ENCODE data around the gene TXNRD1. TPM values are rescaled to one million over a fixed set of nuclear protein-coding genes. Genes with fewer than 3 reads are reported as not detected.
A peak's percentile ranks its signal among the peaks of the same experiment; 100 is the strongest.

TXNRD1 gene
- total RNA-seq, 2 donors from 2014 or later, result 69.2 to 119 TPM

DNA sequence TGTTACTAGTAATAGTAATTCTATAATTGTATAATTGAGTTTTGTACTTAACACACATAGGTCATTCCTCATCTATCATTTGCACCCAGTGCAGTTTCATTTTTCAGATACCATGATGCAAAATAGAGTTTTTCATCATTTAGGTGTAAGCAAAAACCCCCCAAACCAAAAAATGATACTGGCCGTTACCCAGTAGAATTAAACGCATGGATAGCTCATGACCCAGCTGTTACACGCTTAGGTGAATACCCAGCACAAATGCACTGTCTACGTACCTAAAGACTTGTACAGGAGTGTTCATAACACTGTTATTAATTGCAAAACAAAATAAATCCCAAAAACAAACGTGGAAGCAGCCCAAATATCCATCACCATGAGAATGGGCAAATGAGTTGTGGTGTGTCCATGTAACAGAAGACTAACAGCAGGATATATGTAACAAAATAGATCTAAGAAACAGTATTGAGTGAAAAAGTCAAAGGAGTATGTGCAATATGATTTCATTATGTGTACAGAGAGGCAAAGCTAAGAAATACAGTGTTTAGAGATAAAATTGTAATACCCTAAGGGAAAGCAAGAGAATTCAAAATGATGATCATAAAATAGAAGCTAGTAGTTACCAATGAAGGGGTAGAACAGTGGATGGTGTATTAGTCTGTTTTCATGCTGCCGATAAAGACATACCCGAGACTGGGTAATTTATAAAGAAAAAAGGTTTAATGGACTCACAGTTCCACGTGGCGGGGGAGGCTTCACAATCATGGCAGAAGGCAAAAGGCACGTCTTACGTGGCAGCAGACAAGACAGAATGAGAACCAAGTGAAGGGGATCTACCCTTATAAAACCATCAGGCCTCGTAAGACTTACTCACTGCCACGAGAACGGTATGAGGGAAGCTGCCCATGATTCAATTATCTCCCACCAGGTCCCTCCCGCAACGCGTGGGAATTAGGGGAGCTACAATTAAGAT is 137.7 kb downstream of the TXNRD1 start:
- H3K4me3 Mint-ChIP-seq, result no peak overlapping the region
- no peak overlapping the region for H3K27ac Mint-ChIP-seq
- no peaks in the 10 kb centered on the region for H3K27me3 Mint-ChIP-seq
- no peaks in the 10 kb centered on the region for H3K9me3 Mint-ChIP-seq
- peaks cover 49% of the 10 kb centered on the region for H3K36me3 Mint-ChIP-seq (ENCODE audit: low read depth)
- peaks cover 6% of the 10 kb centered on the region for H3K4me1 Mint-ChIP-seq
- no peak for ATAC-seq (replicated peaks)

DNA sequence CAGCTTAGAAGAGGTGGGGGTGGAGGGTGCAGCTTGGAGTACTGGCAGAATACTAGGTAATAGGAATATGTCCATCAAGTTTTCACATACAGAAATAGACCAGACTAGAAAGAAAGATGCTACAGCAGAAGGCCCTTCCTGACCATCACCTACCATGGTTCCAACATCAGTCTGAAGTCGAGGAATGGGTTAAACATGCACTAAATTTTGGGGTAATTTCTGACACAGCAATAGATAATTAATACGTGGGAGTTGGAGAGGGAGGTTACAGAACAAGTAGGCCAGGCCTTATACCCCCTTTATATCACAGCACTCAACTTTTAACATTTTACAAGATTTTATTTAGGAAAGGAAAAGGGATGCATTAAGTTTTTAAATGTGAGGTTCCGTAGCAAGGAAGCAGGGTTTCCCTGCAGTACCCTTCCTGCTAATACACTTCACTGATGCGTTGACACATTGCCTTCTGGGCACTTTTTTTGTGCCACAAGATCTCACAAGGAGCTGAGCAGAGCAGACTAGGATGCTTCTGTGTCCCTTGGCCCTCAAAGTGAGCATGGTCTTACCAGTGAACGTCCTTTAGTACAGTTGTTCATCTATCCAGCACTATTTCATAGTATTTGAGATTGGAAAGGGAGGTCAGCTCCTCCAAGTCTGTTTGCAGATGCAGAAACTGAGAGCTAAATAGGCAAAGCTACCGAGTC is 138.7 kb downstream of the TXNRD1 start:
- no peak overlapping the region for H3K4me3 Mint-ChIP-seq
- peaks cover 39% of the 10 kb centered on the region for H3K36me3 Mint-ChIP-seq (ENCODE audit: low read depth)
- H3K27me3 Mint-ChIP-seq, result no peaks in the 10 kb centered on the region
- H3K27ac Mint-ChIP-seq, result no peak overlapping the region
- ATAC-seq (replicated peaks), result no peak
- H3K4me1 Mint-ChIP-seq, result peaks cover 6% of the 10 kb centered on the region
- H3K9me3 Mint-ChIP-seq, result no peaks in the 10 kb centered on the region

DNA sequence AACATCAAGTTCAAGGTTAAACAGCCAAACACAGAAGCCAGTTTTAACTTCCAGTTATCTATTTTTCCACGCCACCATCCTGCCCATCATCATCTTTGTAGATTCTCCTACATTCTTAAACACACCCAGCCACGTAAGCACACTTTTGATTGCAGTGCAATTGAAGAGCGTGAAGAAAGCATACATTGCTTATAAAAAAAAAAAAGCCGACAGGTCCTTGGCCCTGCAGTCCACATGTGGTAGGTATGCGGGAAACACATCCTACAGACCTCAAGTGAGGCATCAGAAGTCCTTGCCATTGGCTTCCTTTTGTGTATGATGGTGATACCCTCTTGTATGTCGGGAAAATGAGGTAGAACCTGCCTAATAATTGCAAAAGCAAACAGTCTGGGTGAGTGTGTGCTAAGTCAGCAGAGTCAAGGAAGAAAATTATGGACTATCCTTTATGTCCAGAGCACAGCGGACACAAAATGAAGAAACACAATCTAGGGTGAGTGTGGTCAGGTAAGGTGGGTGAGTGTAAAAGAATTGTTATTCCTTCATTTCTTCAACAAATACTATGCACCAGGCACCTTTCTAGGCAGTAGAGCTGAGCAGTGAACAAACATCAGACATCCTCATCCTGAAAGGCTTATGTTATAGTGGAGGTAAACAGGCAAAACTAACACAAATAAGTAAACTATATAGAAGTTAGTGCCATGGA is 139.4 kb downstream of the TXNRD1 start:
- peaks cover 32% of the 10 kb centered on the region for H3K36me3 Mint-ChIP-seq (ENCODE audit: low read depth)
- H3K27me3 Mint-ChIP-seq, result no peaks in the 10 kb centered on the region
- H3K4me1 Mint-ChIP-seq, result peaks cover 6% of the 10 kb centered on the region
- ATAC-seq (replicated peaks), result no peak
- H3K4me3 Mint-ChIP-seq, result no peak overlapping the region
- H3K27ac Mint-ChIP-seq, result peak overlapping the region; percentile 2
- H3K9me3 Mint-ChIP-seq, result no peaks in the 10 kb centered on the region

DNA sequence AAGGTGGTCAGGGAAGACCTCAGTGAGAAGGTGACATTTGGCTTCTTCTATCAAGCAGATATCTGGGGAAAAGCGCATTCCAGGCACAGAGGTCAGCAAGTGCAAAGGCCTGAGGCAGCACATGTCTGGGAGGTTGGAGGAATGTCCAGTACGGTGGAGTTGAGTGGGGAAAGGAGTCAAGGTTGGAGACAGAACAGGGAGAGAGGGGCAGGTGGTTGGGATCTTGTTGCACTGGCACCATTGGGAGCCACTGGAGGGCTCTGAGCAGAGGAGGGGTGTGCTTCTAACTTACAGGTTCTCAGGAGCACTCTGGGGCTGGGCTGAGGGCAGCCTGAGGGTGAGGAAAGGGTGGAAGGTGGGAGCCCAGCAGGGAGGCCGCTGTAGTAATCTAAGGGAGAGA is 140.1 kb downstream of the TXNRD1 start:
- H3K27ac Mint-ChIP-seq, result peak overlapping the region; percentile 12
- H3K4me3 Mint-ChIP-seq, result no peak overlapping the region
- H3K27me3 Mint-ChIP-seq, result no peaks in the 10 kb centered on the region
- H3K36me3 Mint-ChIP-seq (ENCODE audit: low read depth), result peaks cover 26% of the 10 kb centered on the region
- H3K4me1 Mint-ChIP-seq, result peaks cover 6% of the 10 kb centered on the region
- no peak for ATAC-seq (replicated peaks)
- H3K9me3 Mint-ChIP-seq, result no peaks in the 10 kb centered on the region

GRCh38 chr12:104356231-104357115 is 140.9 kb downstream of the TXNRD1 start:
- ATAC-seq (replicated peaks), result no peak
- no peak overlapping the region for H3K4me3 Mint-ChIP-seq

DNA sequence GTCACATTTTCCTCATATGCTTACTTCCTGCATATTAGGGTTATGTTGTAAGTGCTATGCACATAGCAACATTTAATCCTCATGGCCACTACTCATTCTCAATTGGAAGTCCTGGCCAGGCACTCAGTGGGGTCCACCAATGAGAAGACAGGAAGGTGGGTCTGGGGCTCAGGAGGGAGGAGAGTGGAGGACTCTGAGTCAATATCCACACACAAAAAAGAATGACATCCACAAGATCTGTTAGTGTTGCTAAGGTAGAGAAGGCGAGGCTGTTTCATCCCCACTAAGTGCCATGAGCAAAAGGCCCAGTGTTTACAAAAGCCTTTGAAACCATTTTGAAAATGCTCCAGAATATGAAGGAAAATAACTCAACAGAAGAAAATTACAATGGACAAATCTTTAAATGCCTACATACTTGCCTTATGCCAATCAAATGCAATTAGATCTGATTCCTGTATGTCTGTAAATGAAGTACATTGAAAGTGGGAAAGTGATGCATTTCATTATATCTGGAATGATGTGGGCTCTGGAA is 141.9 kb downstream of the TXNRD1 start:
- no peak overlapping the region for H3K4me3 Mint-ChIP-seq
- H3K27me3 Mint-ChIP-seq, result no peaks in the 10 kb centered on the region
- peaks cover 6% of the 10 kb centered on the region for H3K4me1 Mint-ChIP-seq
- H3K36me3 Mint-ChIP-seq (ENCODE audit: low read depth), result peaks cover 13% of the 10 kb centered on the region
- ATAC-seq (replicated peaks), result no peak
- peak overlapping the region; percentile 16 for H3K27ac Mint-ChIP-seq
- no peaks in the 10 kb centered on the region for H3K9me3 Mint-ChIP-seq

More at GRCh38 chr12:104356231-104357115, 140.9 kb downstream of the TXNRD1 start:
- peaks cover 18% of the 10 kb centered on the region for H3K36me3 Mint-ChIP-seq (ENCODE audit: low read depth)
- H3K27ac Mint-ChIP-seq, result peak overlapping the region; percentile 16
- H3K4me1 Mint-ChIP-seq, result peaks cover 6% of the 10 kb centered on the region
- H3K27me3 Mint-ChIP-seq, result no peaks in the 10 kb centered on the region
- no peaks in the 10 kb centered on the region for H3K9me3 Mint-ChIP-seq

DNA sequence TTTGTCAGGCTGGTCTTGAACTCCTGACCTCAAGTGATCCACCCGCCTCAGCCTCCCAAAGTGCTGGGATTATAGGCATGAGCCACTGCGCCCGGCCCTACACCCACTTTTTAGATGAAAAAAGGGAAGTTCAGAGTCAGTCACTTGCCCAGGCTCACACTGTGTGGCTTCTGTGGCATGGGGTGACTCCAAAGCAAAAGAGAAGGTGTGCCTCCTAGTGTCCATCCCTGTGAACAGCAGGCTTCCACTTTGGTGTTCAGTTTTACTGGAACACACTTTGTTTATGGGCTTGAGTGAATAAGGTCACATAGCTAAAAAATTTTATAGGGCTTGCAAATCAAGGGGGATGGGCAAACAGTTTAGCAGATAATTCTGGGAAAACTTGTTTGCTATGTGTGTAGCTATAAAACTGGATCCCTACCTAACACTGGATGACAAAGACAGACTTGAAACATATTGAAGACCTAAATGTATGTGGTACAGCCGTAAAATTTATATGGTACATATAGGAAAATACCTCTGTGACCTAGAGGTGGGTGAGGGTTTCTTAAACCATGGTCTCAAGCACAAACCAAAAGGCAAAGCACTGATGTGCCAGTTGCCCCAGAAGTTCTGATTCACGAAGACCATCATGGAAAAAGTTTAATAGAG is 142.9 kb downstream of the TXNRD1 start:
- no peak overlapping the region for H3K4me3 Mint-ChIP-seq
- ATAC-seq (replicated peaks), result peak; percentile 89
- peaks cover 6% of the 10 kb centered on the region for H3K4me1 Mint-ChIP-seq
- H3K27me3 Mint-ChIP-seq, result no peaks in the 10 kb centered on the region
- H3K9me3 Mint-ChIP-seq, result no peaks in the 10 kb centered on the region
- H3K36me3 Mint-ChIP-seq (ENCODE audit: low read depth), result peaks cover 3% of the 10 kb centered on the region
- no peak overlapping the region for H3K27ac Mint-ChIP-seq

DNA sequence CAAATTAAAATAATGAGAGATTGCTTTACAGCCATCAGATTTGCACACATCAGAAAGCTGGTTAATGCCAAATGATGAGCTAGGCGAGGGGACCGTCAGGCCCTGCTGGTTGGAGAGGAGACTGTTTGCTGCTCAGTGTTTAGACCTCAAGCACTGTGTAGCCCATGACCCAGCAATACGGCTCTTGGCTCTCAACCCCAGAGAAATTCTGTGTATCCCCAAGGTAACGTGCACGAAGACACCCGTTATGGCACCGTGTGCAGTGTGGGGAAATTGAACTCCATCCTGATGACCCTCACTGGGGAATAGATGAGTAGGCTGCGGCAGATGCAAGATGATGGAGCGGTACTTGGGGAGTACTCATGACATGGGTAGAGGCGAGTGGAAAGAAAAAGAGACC is 143.6 kb downstream of the TXNRD1 start:
- Mint-ChIP-seq H3K27ac (no peak overlapping the region), H3K36me3 (ENCODE audit: low read depth) (no peaks in the 10 kb centered on the region)

GRCh38 chr12:104360157-104360556 is 144.6 kb downstream of the TXNRD1 start:
- Mint-ChIP-seq H3K4me1 (peaks cover 6% of the 10 kb centered on the region), H3K9me3 (no peaks in the 10 kb centered on the region), H3K27me3 (no peaks in the 10 kb centered on the region), H3K27ac (no peak overlapping the region), H3K4me3 (no peak overlapping the region), H3K36me3 (ENCODE audit: low read depth) (no peaks in the 10 kb centered on the region)
- no peak for ATAC-seq (replicated peaks)

More for the DNA sequence above, 143.6 kb downstream of the TXNRD1 start:
- H3K9me3 Mint-ChIP-seq, result no peaks in the 10 kb centered on the region
- no peaks in the 10 kb centered on the region for H3K27me3 Mint-ChIP-seq
- no peak overlapping the region for H3K4me3 Mint-ChIP-seq
- no peak for ATAC-seq (replicated peaks)
- H3K4me1 Mint-ChIP-seq, result peaks cover 6% of the 10 kb centered on the region

DNA sequence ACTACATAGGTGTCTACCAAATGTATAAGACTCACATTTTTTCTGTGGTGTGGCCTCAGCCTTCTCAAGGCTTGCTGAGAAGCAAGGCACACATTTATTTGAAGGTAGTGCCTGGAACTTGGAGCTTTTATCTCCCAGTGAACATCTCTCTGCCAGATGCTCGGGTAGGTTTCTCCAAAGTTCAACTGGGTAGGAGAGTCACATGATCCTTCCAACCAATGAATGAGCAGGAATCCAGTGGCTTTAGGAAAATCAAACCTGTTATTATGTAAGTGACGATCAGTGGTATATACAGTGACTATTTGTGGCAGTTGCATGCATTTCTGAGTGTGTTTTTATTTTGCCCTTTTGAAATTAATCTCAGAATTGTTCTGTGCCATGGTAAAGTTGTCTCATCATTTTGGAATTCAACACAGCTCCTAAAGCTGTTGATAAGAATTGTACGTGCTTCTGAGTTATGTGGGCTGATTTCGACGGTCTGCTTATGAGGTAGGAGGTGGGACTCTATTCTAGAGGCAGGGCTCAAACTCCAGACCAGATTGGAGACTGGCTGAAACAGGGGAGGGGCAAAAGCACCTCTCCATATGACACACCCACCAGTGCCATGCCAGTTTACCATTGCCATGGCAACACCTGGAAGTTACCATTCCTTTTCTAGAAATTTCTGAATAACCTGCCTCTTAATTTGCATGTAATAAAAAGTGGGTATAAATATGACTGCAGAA is 145.6 kb downstream of the TXNRD1 start:
- Mint-ChIP-seq H3K4me3 (no peak overlapping the region), H3K9me3 (no peaks in the 10 kb centered on the region), H3K27me3 (no peaks in the 10 kb centered on the region), H3K27ac (no peak overlapping the region), H3K4me1 (peaks cover 6% of the 10 kb centered on the region), H3K36me3 (ENCODE audit: low read depth) (no peaks in the 10 kb centered on the region)
- ATAC-seq (replicated peaks), result no peak

DNA sequence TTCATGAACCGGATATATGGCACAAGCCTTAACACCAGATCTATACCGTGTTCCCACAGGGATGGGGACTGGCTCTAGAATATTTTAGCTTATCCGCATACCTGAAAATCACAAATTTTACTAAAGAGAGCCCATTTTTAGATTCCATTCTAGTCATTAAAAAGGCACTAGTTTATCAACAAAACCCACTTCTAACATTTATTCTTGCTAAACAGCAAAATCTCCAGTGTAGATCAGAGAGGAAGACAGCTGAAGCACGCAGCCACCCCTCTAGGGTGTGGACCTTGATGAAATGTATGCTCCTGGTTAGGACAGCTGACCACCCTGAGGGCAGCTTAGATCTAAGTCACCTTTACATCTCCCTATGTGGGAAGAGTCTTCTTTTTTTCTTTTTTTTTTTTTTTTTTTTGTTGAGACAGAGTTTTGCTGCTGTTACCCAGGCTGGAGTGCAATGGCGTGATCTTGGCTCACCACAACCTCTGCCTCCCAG is 150.4 kb downstream of the TXNRD1 start:
- no peaks in the 10 kb centered on the region for H3K36me3 Mint-ChIP-seq (ENCODE audit: low read depth)
- H3K27ac Mint-ChIP-seq, result no peak overlapping the region
- H3K4me3 Mint-ChIP-seq, result no peak overlapping the region
- no peak for ATAC-seq (replicated peaks)
- H3K27me3 Mint-ChIP-seq, result no peaks in the 10 kb centered on the region
- no peaks in the 10 kb centered on the region for H3K9me3 Mint-ChIP-seq
- H3K4me1 Mint-ChIP-seq, result no peaks in the 10 kb centered on the region

DNA sequence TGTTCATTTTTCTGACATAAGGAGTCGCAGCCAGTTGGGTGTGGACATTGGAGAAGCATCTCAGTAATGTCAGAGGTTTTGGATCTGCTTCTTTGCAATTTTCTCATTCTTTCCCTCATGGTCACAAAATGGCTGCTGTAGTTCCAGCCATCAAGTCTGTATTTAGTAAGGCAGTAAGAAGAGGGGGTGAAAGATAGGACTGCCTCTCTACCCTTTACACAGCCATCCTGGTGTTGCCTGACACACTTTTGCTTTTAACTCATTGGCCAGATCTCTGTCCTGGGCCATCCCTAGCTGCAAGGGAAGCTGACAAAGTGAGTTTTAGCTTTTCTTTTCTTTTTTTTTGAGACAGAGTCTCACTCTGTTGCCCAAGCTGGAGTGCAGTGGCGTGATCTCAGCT is 154.1 kb downstream of the TXNRD1 start:
- Mint-ChIP-seq H3K4me1 (peaks cover 6% of the 10 kb centered on the region), H3K27ac (no peak overlapping the region), H3K4me3 (no peak overlapping the region), H3K36me3 (ENCODE audit: low read depth) (no peaks in the 10 kb centered on the region), H3K9me3 (no peaks in the 10 kb centered on the region), H3K27me3 (no peaks in the 10 kb centered on the region)
- no peak for ATAC-seq (replicated peaks)

Measured in activated T-helper 17 cell treated with anti-CD3 and anti-CD28 coated beads, Interleukin-2, amount 50 U/mL, for 72 hours (primary cell).